Measurements from ENCODE around the gene SCRT2. TPM values are rescaled to one million over a fixed set of nuclear protein-coding genes. Genes with fewer than 3 reads are reported as not detected.

SCRT2 gene
- total RNA-seq, 1 donor from 2014 or later: not detected

DNA sequence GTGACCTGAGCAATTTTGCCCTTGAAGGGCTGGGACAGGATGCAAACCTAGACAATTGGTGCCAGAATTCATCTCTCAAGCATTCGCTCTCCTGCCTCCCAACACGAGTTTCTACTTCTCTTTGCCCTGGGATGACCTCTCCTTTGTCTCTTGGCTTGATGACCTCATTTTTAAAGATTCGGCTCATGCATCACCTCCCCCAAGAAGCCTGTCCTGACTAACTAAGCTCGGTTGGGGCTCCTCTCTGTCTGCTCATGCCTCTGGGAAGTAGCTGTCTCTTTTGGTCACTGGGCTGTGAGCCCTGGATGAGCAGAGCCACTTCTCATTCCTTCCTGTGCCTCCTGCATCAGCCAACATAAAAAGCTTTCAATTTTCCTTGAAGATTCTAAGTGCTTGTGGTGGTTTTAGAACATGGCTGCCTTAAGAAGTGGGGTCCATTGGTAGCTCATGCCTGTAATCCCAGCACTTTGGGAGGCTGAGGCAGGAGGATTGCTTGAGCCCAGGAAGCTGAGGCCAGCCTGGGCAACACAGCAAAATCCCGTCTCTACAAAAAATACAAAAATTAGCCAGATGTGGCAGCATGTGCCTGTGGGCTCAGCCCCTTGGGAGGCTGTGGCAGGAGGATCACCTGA is 54.4 kb downstream of the SCRT2 start:
- H3K4me3 ChIP-seq: no peak overlapping the region
- H3F3A ChIP-seq (ENCODE audit: low read depth): no peaks in the 10 kb centered on the region
- DNase-seq (ENCODE audit: low spot score): no peak
- peaks cover 8% of the 10 kb centered on the region for H3K27me3 Mint-ChIP-seq (ENCODE audit: insufficient read depth, low read depth)
- H3K79me2 ChIP-seq (ENCODE audit: low read depth): no peaks in the 10 kb centered on the region
- H3K9me3 ChIP-seq (ENCODE audit: low read depth): no peaks in the 10 kb centered on the region
- peaks cover 22% of the 10 kb centered on the region for H3K4me1 Mint-ChIP-seq
- no peak overlapping the region for H3K9ac ChIP-seq
- H3K27ac Mint-ChIP-seq: no peak overlapping the region
- no peaks in the 10 kb centered on the region for H3K36me3 Mint-ChIP-seq
- H3K4me3 Mint-ChIP-seq: no peak overlapping the region
- H2AFZ ChIP-seq (replicated peaks): no peak overlapping the region
- peaks cover 8% of the 10 kb centered on the region for H3K4me1 ChIP-seq
- no peaks in the 10 kb centered on the region for H3K27me3 ChIP-seq
- H3K27ac ChIP-seq: no peak overlapping the region
- no peaks in the 10 kb centered on the region for H3K36me3 ChIP-seq
- no peaks in the 10 kb centered on the region for H4K20me1 ChIP-seq (ENCODE audit: low read depth)
- H3K4me2 ChIP-seq: no peak overlapping the region
- H3K9me3 Mint-ChIP-seq: peaks cover 13% of the 10 kb centered on the region
- TF ChIP-seq, protein P1, sequence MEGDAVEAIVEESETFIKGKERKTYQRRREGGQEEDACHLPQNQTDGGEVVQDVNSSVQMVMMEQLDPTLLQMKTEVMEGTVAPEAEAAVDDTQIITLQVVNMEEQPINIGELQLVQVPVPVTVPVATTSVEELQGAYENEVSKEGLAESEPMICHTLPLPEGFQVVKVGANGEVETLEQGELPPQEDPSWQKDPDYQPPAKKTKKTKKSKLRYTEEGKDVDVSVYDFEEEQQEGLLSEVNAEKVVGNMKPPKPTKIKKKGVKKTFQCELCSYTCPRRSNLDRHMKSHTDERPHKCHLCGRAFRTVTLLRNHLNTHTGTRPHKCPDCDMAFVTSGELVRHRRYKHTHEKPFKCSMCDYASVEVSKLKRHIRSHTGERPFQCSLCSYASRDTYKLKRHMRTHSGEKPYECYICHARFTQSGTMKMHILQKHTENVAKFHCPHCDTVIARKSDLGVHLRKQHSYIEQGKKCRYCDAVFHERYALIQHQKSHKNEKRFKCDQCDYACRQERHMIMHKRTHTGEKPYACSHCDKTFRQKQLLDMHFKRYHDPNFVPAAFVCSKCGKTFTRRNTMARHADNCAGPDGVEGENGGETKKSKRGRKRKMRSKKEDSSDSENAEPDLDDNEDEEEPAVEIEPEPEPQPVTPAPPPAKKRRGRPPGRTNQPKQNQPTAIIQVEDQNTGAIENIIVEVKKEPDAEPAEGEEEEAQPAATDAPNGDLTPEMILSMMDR (IDR thresholded peaks at IDR 0.05): no peak
- TF ChIP-seq EZH2 (IDR thresholded peaks at IDR 0.05) (no peak), EZH2phosphoT487 (IDR thresholded peaks at IDR 0.05) (no peak)

- Histone ChIP-seq H3K27me3 (no peaks in the 10 kb centered on the region), H3K4me2 (no peak overlapping the region), H3K9me3 (ENCODE audit: low read depth) (no peaks in the 10 kb centered on the region), H3K27ac (no peak overlapping the region), H3K79me2 (ENCODE audit: low read depth) (no peaks in the 10 kb centered on the region), H2AFZ (replicated peaks) (peak overlapping the region; percentile 1), H3K9ac (no peak overlapping the region), H3K4me3 (no peak overlapping the region), H3K4me1 (peaks cover 8% of the 10 kb centered on the region), H4K20me1 (ENCODE audit: low read depth) (no peaks in the 10 kb centered on the region), H3K36me3 (no peaks in the 10 kb centered on the region), H3F3A (ENCODE audit: low read depth) (no peaks in the 10 kb centered on the region)
- DNase-seq (ENCODE audit: low spot score): no peak
- TF ChIP-seq EZH2phosphoT487 (IDR thresholded peaks at IDR 0.05) (no peak), EZH2 (IDR thresholded peaks at IDR 0.05) (no peak)
- TF ChIP-seq, protein P1 (IDR thresholded peaks at IDR 0.05): no peak
- Mint-ChIP-seq H3K4me3 (no peak overlapping the region), H3K27me3 (ENCODE audit: insufficient read depth, low read depth) (peaks cover 8% of the 10 kb centered on the region), H3K27ac (peak overlapping the region; percentile 54), H3K9me3 (peaks cover 13% of the 10 kb centered on the region), H3K4me1 (peaks cover 22% of the 10 kb centered on the region), H3K36me3 (no peaks in the 10 kb centered on the region)
Observed at GRCh38 chr20:620246-620645, 55.4 kb downstream of the SCRT2 start.

- TF ChIP-seq, protein P1 (IDR thresholded peaks at IDR 0.05): no peak
- TF ChIP-seq EZH2phosphoT487 (IDR thresholded peaks at IDR 0.05) (no peak), EZH2 (IDR thresholded peaks at IDR 0.05) (no peak)
- H3K36me3 ChIP-seq: no peaks in the 10 kb centered on the region
- DNase-seq (ENCODE audit: low spot score): no peak
- H2AFZ ChIP-seq (replicated peaks): no peak overlapping the region
- no peak overlapping the region for H3K4me2 ChIP-seq
- no peak overlapping the region for H3K4me3 ChIP-seq
- peaks cover 22% of the 10 kb centered on the region for H3K4me1 Mint-ChIP-seq
- H3K79me2 ChIP-seq (ENCODE audit: low read depth): no peaks in the 10 kb centered on the region
- no peak overlapping the region for H3K9ac ChIP-seq
- peaks cover 8% of the 10 kb centered on the region for H3K4me1 ChIP-seq
- H3K9me3 Mint-ChIP-seq: peaks cover 13% of the 10 kb centered on the region
- H3K27ac Mint-ChIP-seq: no peak overlapping the region
- no peak overlapping the region for H3K4me3 Mint-ChIP-seq
- no peaks in the 10 kb centered on the region for H3F3A ChIP-seq (ENCODE audit: low read depth)
- no peak overlapping the region for H3K27ac ChIP-seq
- no peaks in the 10 kb centered on the region for H3K27me3 ChIP-seq
- H3K9me3 ChIP-seq (ENCODE audit: low read depth): no peaks in the 10 kb centered on the region
- peaks cover 8% of the 10 kb centered on the region for H3K27me3 Mint-ChIP-seq (ENCODE audit: insufficient read depth, low read depth)
- no peaks in the 10 kb centered on the region for H3K36me3 Mint-ChIP-seq
- H4K20me1 ChIP-seq (ENCODE audit: low read depth): no peaks in the 10 kb centered on the region
Observed at GRCh38 chr20:618980-619379, 56.6 kb downstream of the SCRT2 start.

All from neural progenitor cell (in vitro differentiated cells).